Naive thymus-derived CD8-positive, alpha-beta T cell (primary cell): ENCODE results near the gene SLC41A3. TPM values are rescaled to one million over a fixed set of nuclear protein-coding genes. Genes with fewer than 3 reads are reported as not detected.

Experiments
- ATAC-seq, 2 donors: fragments of 150-1000 bp; cut with Tn5 transposase in 1 of 2; sonication (Bioruptor Pico), chemical (Tn5 transposase) in 1 of 2; 1 replicate in 1 of 2; 2 replicates in 1 of 2; pipeline ENCODE4 v1.10.0; 2021; ENCODE audit warnings: mild to moderate bottlenecking in 2 of 2, moderate library complexity in 2 of 2
- POLR2A ChIA-PET: fragments of 350-600 bp; sonication (Branson Sonifier 250); formaldehyde crosslinking; loops from one replicate; lab custom pipeline; 2021; ENCODE audit warnings: antibody characterized with exemption; lab: Charles Lee
- DNase-seq, 10 donors: peaks; one replicate each; pipeline versions ENCODE4 v3.0.0 to v3.0.0-alpha.2; 2020 to 2022
- H3K27ac Mint-ChIP-seq, 10 donors: one replicate each; pipeline ENCODE4 v1.8.0; 2020 to 2022; ENCODE audit warnings: mild to moderate bottlenecking in 10 of 10, mixed read lengths in 10 of 10, moderate library complexity in 4 of 10, inconsistent platforms in 1 of 10
- H3K27me3 Mint-ChIP-seq, 5 donors: one replicate each; pipeline ENCODE4 v1.8.0; 2021 to 2022; ENCODE audit warnings: mixed read lengths in 5 of 5
- H3K36me3 Mint-ChIP-seq, 3 donors: one replicate each; pipeline ENCODE4 v1.8.0; 2020 to 2022; ENCODE audit warnings: mixed read lengths in 3 of 3, mild to moderate bottlenecking in 2 of 3, inconsistent platforms in 1 of 3
- H3K4me1 Mint-ChIP-seq, 4 donors: one replicate each; pipeline ENCODE4 v1.8.0; 2021 to 2022; ENCODE audit warnings: mixed read lengths in 4 of 4
- H3K4me3 Mint-ChIP-seq, 10 donors: one replicate each; pipeline ENCODE4 v1.8.0; 2020 to 2022; ENCODE audit warnings: mild to moderate bottlenecking in 10 of 10, mixed read lengths in 10 of 10, moderate library complexity in 6 of 10, inconsistent platforms in 1 of 10
- H3K9me3 Mint-ChIP-seq, 9 donors: one replicate each; pipeline ENCODE4 v1.8.0; 2020 to 2022; ENCODE audit warnings: mixed read lengths in 9 of 9, mild to moderate bottlenecking in 3 of 9, inconsistent platforms in 1 of 9, moderate library complexity in 1 of 9
- polyA plus RNA-seq, 3 donors: library from polyadenylated mRNA; unstranded; fragments of 300-500 nt; fragmentation: Illumina TruSeq; gene quantifications; one replicate each; pipeline ENCODE4 v1.2.3, GENCODE V29; 2021
- total RNA-seq, 8 experiments: library from RNA in 2 of 8; stranded (reverse) in 2 of 8; gene quantifications; one replicate each; pipeline ENCODE4 v1.2.3 and lab custom pipeline; 2021 to 2026

Gene SLC41A3
- total and polyA plus RNA-seq, 5 experiments from 2014 or later = 21.4 to 34.6 (median 26.9) TPM

- no peaks in the 10 kb centered on the region for H3K9me3 Mint-ChIP-seq
Observed at GRCh38 chr3:126116526-126116925, 32.6 kb upstream of the SLC41A3 start.

GRCh38 chr3:126114443-126115386 lies 30.8 kb upstream of the SLC41A3 start:
- no peaks in the 10 kb centered on the region for H3K9me3 Mint-ChIP-seq

More at GRCh38 chr3:126116526-126116925, 32.6 kb upstream of the SLC41A3 start:
- H3K36me3 Mint-ChIP-seq = no peaks in the 10 kb centered on the region
- DNase-seq = no peak
- H3K27me3 Mint-ChIP-seq = peaks cover 0 to 12% (median 4%) of the 10 kb centered on the region in 5 donors
- no peak overlapping the region for H3K27ac Mint-ChIP-seq
- H3K4me3 Mint-ChIP-seq = no peak overlapping the region
- H3K4me1 Mint-ChIP-seq = no peaks in the 10 kb centered on the region
- POLR2A ChIA-PET = no interaction called here
- ATAC-seq = no peak

GRCh38 chr3:126113733-126114442 lies 30.0 kb upstream of the SLC41A3 start:
- H3K4me3 Mint-ChIP-seq = no peak overlapping the region
- peaks cover 0 to 3% (median 2%) of the 10 kb centered on the region in 5 donors for H3K27me3 Mint-ChIP-seq
- no peaks in the 10 kb centered on the region for H3K36me3 Mint-ChIP-seq
- no peak overlapping the region for H3K27ac Mint-ChIP-seq
- no peaks in the 10 kb centered on the region for H3K4me1 Mint-ChIP-seq
- H3K9me3 Mint-ChIP-seq = no peaks in the 10 kb centered on the region
- ATAC-seq (peak; percentile 51 to 72), DNase-seq (peak in 2 of 10 donors; percentile 19 to 45)
- POLR2A ChIA-PET = no interaction called here

More at GRCh38 chr3:126114443-126115386, 30.8 kb upstream of the SLC41A3 start:
- POLR2A ChIA-PET = no interaction called here
- Mint-ChIP-seq H3K36me3 (no peaks in the 10 kb centered on the region), H3K27ac (peak overlapping the region in 1 of 10 donors; percentile 15), H3K4me3 (no peak overlapping the region), H3K4me1 (no peaks in the 10 kb centered on the region), H3K27me3 (peaks cover 2 to 11% (median 4%) of the 10 kb centered on the region in 5 donors)
- ATAC-seq (no peak), DNase-seq (peak in 1 of 10 donors; percentile 36)

- ATAC-seq (no peak), DNase-seq (no peak)
- Mint-ChIP-seq H3K9me3 (no peaks in the 10 kb centered on the region), H3K4me1 (no peaks in the 10 kb centered on the region), H3K4me3 (no peak overlapping the region), H3K36me3 (no peaks in the 10 kb centered on the region), H3K27me3 (peaks cover 0 to 2% (median 0%) of the 10 kb centered on the region in 5 donors), H3K27ac (peak overlapping the region in 1 of 10 donors; percentile 31)
- POLR2A ChIA-PET = no interaction called here
Observed at GRCh38 chr3:126113238-126113555, 29.3 kb upstream of the SLC41A3 start.

GRCh38 chr3:126112531-126113237 lies 28.8 kb upstream of the SLC41A3 start:
- peaks cover 0 to 2% (median 0%) of the 10 kb centered on the region in 5 donors for H3K27me3 Mint-ChIP-seq
- POLR2A ChIA-PET = no interaction called here
- H3K4me1 Mint-ChIP-seq = no peaks in the 10 kb centered on the region
- H3K27ac Mint-ChIP-seq = peak overlapping the region in 1 of 10 donors; percentile 31
- ATAC-seq (no peak), DNase-seq (peak in 1 of 10 donors; percentile 41)
- no peaks in the 10 kb centered on the region for H3K36me3 Mint-ChIP-seq
- no peak overlapping the region for H3K4me3 Mint-ChIP-seq
- no peaks in the 10 kb centered on the region for H3K9me3 Mint-ChIP-seq

GRCh38 chr3:126111566-126112475 lies 27.9 kb upstream of the SLC41A3 start:
- ATAC-seq = no peak
- peaks cover 0 to 2% (median 0%) of the 10 kb centered on the region in 5 donors for H3K27me3 Mint-ChIP-seq
- H3K9me3 Mint-ChIP-seq = no peaks in the 10 kb centered on the region
- DNase-seq = peak in 2 of 10 donors; percentile 10 to 43
- no peaks in the 10 kb centered on the region for H3K36me3 Mint-ChIP-seq
- no peak overlapping the region for H3K4me3 Mint-ChIP-seq
- no peak overlapping the region for H3K27ac Mint-ChIP-seq
- H3K4me1 Mint-ChIP-seq = no peaks in the 10 kb centered on the region
- POLR2A ChIA-PET = no interaction called here

GRCh38 chr3:126111126-126111551 lies 27.2 kb upstream of the SLC41A3 start:
- DNase-seq (peak in 2 of 10 donors; percentile 6 to 55), ATAC-seq (no peak)
- Mint-ChIP-seq H3K27me3 (peaks cover 0 to 2% (median 0%) of the 10 kb centered on the region in 5 donors), H3K4me3 (no peak overlapping the region), H3K27ac (no peak overlapping the region), H3K9me3 (no peaks in the 10 kb centered on the region), H3K36me3 (no peaks in the 10 kb centered on the region), H3K4me1 (no peaks in the 10 kb centered on the region)
- POLR2A ChIA-PET = no interaction called here

GRCh38 chr3:126110431-126111125 lies 26.7 kb upstream of the SLC41A3 start:
- peak in 2 of 10 donors; percentile 10 to 22 for DNase-seq
- no peak overlapping the region for H3K4me3 Mint-ChIP-seq

GRCh38 chr3:126109880-126110235 lies 25.9 kb upstream of the SLC41A3 start:
- H3K4me1 Mint-ChIP-seq = no peaks in the 10 kb centered on the region
- H3K9me3 Mint-ChIP-seq = no peaks in the 10 kb centered on the region
- H3K36me3 Mint-ChIP-seq = no peaks in the 10 kb centered on the region
- ATAC-seq (no peak), DNase-seq (peak in 2 of 10 donors; percentile 10 to 36)
- H3K27me3 Mint-ChIP-seq = peaks cover 0 to 2% (median 0%) of the 10 kb centered on the region in 5 donors
- POLR2A ChIA-PET = no interaction called here
- H3K4me3 Mint-ChIP-seq = no peak overlapping the region
- no peak overlapping the region for H3K27ac Mint-ChIP-seq

More at GRCh38 chr3:126110431-126111125, 26.7 kb upstream of the SLC41A3 start:
- Mint-ChIP-seq H3K27ac (no peak overlapping the region), H3K27me3 (peaks cover 0 to 2% (median 0%) of the 10 kb centered on the region in 5 donors), H3K4me1 (no peaks in the 10 kb centered on the region), H3K36me3 (no peaks in the 10 kb centered on the region), H3K9me3 (no peaks in the 10 kb centered on the region)
- POLR2A ChIA-PET = no interaction called here
- no peak for ATAC-seq

- ATAC-seq = no peak
- Mint-ChIP-seq H3K27me3 (peaks cover 0 to 2% (median 0%) of the 10 kb centered on the region in 5 donors), H3K4me3 (no peak overlapping the region), H3K9me3 (no peaks in the 10 kb centered on the region), H3K36me3 (no peaks in the 10 kb centered on the region), H3K4me1 (peaks cover 0 to 1% (median 0%) of the 10 kb centered on the region in 4 donors), H3K27ac (peak overlapping the region in 1 of 10 donors; percentile 9)
- POLR2A ChIA-PET = no interaction called here
- peak in 1 of 10 donors; percentile 7 for DNase-seq
Observed at GRCh38 chr3:126109146-126109879, 25.4 kb upstream of the SLC41A3 start.

GRCh38 chr3:126108676-126109050 lies 24.7 kb upstream of the SLC41A3 start:
- peaks cover 0 to 2% (median 0%) of the 10 kb centered on the region in 5 donors for H3K27me3 Mint-ChIP-seq
- H3K4me1 Mint-ChIP-seq = peaks cover 0 to 2% (median 0%) of the 10 kb centered on the region in 4 donors
- POLR2A ChIA-PET = no interaction called here
- H3K27ac Mint-ChIP-seq = no peak overlapping the region
- DNase-seq (peak in 1 of 10 donors; percentile 11), ATAC-seq (no peak)
- H3K9me3 Mint-ChIP-seq = no peaks in the 10 kb centered on the region
- H3K36me3 Mint-ChIP-seq = no peaks in the 10 kb centered on the region
- no peak overlapping the region for H3K4me3 Mint-ChIP-seq
